Measurements from ENCODE around the gene PTPRH.
"Not testable (repeated sequence)": the region's sequence is repeated elsewhere in the genome, so short reads cannot be mapped to it uniquely, and the experiment has no call there.

DNA sequence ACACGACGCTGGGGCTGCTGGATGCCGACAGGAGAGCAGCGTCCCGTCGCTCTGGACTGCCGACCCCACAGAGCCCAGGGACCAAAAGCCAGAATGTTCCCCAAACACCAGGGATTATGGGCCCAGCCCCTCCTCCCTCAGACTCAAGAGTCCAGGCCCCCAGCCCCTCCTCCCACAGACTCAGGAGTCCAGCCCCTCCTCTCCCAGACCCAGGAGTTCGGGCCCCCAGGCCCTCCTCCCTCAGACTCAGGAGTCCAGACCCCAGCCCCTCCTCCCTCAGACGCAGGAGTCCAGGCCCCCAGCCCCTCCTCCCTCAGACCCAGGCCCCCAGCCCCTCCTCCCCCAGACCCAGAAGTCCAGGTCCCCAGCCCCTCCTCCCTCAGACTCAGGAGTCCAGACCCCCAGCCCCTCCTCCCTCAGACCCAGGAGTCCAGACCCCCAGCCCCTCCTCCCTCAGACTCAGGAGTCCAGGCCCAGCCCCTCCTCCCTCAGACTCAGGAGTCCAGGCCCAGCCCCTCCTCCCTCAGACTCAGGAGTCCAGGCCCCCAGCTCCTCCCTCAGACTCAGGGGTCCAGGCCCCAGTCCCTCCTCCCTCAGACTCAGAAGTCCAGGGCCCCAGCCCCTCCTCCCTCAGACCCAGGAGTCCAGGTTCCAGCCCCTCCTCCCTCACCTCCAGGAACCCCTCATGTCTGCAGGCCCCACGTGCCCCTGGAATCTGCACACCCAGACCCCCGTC is 15.5 kb upstream of the PTPRH start:
- not testable (repeated sequence) for TF ChIP-seq POLR2A (IDR thresholded peaks at IDR 0.05; ENCODE audit: low read length); GATA1 (IDR thresholded peaks at IDR 0.05; ENCODE audit: low read depth, low read length)
